H9 (cell line): ENCODE measurements around the gene ASCC1. TPM values are rescaled to one million over a fixed set of nuclear protein-coding genes. Genes with fewer than 3 reads are reported as not detected.

Source experiments
- DNase-seq: peaks from one replicate; pipeline ENCODE4 v3.0.0-alpha.2; 2017
- H2AFZ ChIP-seq: one replicate; pipeline ENCODE4 v1.6.1; 2013; ENCODE audit warnings: mild to moderate bottlenecking, low read length, control low read depth, moderate library complexity
- H2AK5ac ChIP-seq: 2 replicates; pipeline ENCODE4 v1.6.1; 2013; ENCODE audit warnings: low read length, control low read depth, mixed read lengths; ENCODE audit not compliant: insufficient read length
- H2BK120ac ChIP-seq: one replicate; pipeline ENCODE4 v1.6.1; 2013; ENCODE audit warnings: low read depth, mild to moderate bottlenecking, low read length, control low read depth, inconsistent platforms; ENCODE audit not compliant: poor library complexity, severe bottlenecking
- H2BK12ac ChIP-seq: 2 replicates; pipeline ENCODE4 v1.6.1; 2013; ENCODE audit warnings: low read length, control low read depth, mixed read lengths, low read depth; ENCODE audit not compliant: insufficient read length
- H2BK15ac ChIP-seq: 2 replicates; pipeline ENCODE4 v1.6.1; 2013; ENCODE audit warnings: low read depth, low read length, control low read depth
- H2BK20ac ChIP-seq: one replicate; pipeline ENCODE4 v1.6.1; 2013; ENCODE audit warnings: low read depth, mild to moderate bottlenecking, low read length, control low read depth, inconsistent platforms; ENCODE audit not compliant: poor library complexity, severe bottlenecking
- H2BK5ac ChIP-seq: 2 replicates; pipeline ENCODE4 v1.6.1; 2013; ENCODE audit warnings: low read length, control low read depth, mixed read lengths; ENCODE audit not compliant: insufficient read length
- H3K14ac ChIP-seq: 2 replicates; pipeline ENCODE4 v1.6.1; 2013; ENCODE audit warnings: low read length, control low read depth; ENCODE audit not compliant: insufficient read depth
- H3K18ac ChIP-seq: 2 replicates; pipeline ENCODE4 v1.6.1; 2013; ENCODE audit warnings: low read depth, mild to moderate bottlenecking, mixed read lengths, low read length, control low read depth; ENCODE audit not compliant: insufficient read length
- H3K23ac ChIP-seq: 2 replicates; pipeline ENCODE4 v1.6.1; 2013; ENCODE audit warnings: low read length, control low read depth, mixed read lengths, low read depth; ENCODE audit not compliant: insufficient read length
- H3K23me2 ChIP-seq: 2 replicates; pipeline ENCODE4 v1.6.1; 2013; ENCODE audit warnings: low read depth, mild to moderate bottlenecking, mixed read lengths, low read length, control low read depth; ENCODE audit not compliant: insufficient read length, poor library complexity, severe bottlenecking
- H3K27ac ChIP-seq: 2 replicates; pipeline ENCODE4 v1.5.1; 2013; ENCODE audit warnings: low read length, control low read depth, mixed read lengths, low read depth; ENCODE audit not compliant: insufficient read length
- H3K27me3 ChIP-seq: 2 replicates; pipeline ENCODE4 v1.6.1; 2013; ENCODE audit warnings: low read length, control low read depth, inconsistent platforms; ENCODE audit not compliant: insufficient read depth
- H3K4ac ChIP-seq: 2 replicates; pipeline ENCODE4 v1.6.1; 2013; ENCODE audit warnings: low read depth, mild to moderate bottlenecking, control low read depth, inconsistent platforms, low read length, moderate library complexity
- H3K4me1 ChIP-seq: 2 replicates; pipeline ENCODE4 v1.6.1; 2013; ENCODE audit warnings: low read length, control low read depth, inconsistent platforms; ENCODE audit not compliant: insufficient read depth
- H3K4me2 ChIP-seq: 2 replicates; pipeline ENCODE4 v1.6.1; 2013; ENCODE audit warnings: low read length, control low read depth, mixed read lengths; ENCODE audit not compliant: insufficient read length, insufficient read depth
- H3K56ac ChIP-seq: 2 replicates; pipeline ENCODE4 v1.6.1; 2013; ENCODE audit warnings: low read depth, mild to moderate bottlenecking, mixed read lengths, low read length, control low read depth; ENCODE audit not compliant: insufficient read length
- H3K79me1 ChIP-seq: 2 replicates; pipeline ENCODE4 v1.6.1; 2013; ENCODE audit warnings: low read depth, mild to moderate bottlenecking, moderate library complexity, low read length, control low read depth, inconsistent platforms; ENCODE audit not compliant: insufficient read depth, poor library complexity, severe bottlenecking
- H3K79me2 ChIP-seq: 2 replicates; pipeline ENCODE4 v1.6.1; 2013; ENCODE audit warnings: low read length, control low read depth, inconsistent platforms; ENCODE audit not compliant: insufficient read depth
- H3K9ac ChIP-seq: 2 replicates; pipeline ENCODE4 v1.6.1; 2013; ENCODE audit warnings: low read length, control low read depth, mixed read lengths; ENCODE audit not compliant: insufficient read length; ENCODE audit errors: extremely low read depth
- H3K9me3 ChIP-seq: one replicate; pipeline ENCODE4 v1.6.1; 2013; ENCODE audit warnings: low read depth, low read length, inconsistent platforms; ENCODE audit not compliant: control insufficient read depth
- H3T11ph ChIP-seq: one replicate; pipeline ENCODE4 v1.6.1; 2013; ENCODE audit warnings: mild to moderate bottlenecking, low read length, control low read depth, inconsistent platforms
- H4K20me1 ChIP-seq: one replicate; pipeline ENCODE4 v1.6.1; 2013; ENCODE audit not compliant: control insufficient read depth, insufficient read length, insufficient read depth
- H4K5ac ChIP-seq: 2 replicates; pipeline ENCODE4 v1.6.1; 2013; ENCODE audit warnings: low read depth, mild to moderate bottlenecking, mixed read lengths, low read length, control low read depth; ENCODE audit not compliant: insufficient read length
- H4K8ac ChIP-seq: replicated peaks from 2 replicates; pipeline ENCODE4 v1.6.1; 2013; ENCODE audit warnings: low read length, control low read depth, mixed read lengths, low read depth; ENCODE audit not compliant: insufficient read length
- H4K91ac ChIP-seq: 2 replicates; pipeline ENCODE4 v1.6.1; 2013; ENCODE audit warnings: low read depth, mild to moderate bottlenecking, moderate library complexity, mixed read lengths, low read length, control low read depth; ENCODE audit not compliant: insufficient read length
- H3K27ac Mint-ChIP-seq, 3 experiments: 2 replicates in 2 of 3; 3 replicates in 1 of 3; pipeline ENCODE4 v1.8.0; 2020 to 2021; ENCODE audit warnings: mixed read lengths in 3 of 3, mild to moderate bottlenecking in 1 of 3, moderate library complexity in 1 of 3
- H3K27me3 Mint-ChIP-seq: 2 replicates; pipeline ENCODE4 v1.8.0; 2021; ENCODE audit warnings: low read depth, mild to moderate bottlenecking, moderate library complexity, mixed read lengths
- H3K36me3 Mint-ChIP-seq, 3 experiments: 2 replicates in 2 of 3; 3 replicates in 1 of 3; pipeline ENCODE4 v1.8.0; 2020 to 2021; ENCODE audit warnings: low read depth in 3 of 3, mixed read lengths in 3 of 3; ENCODE audit not compliant: insufficient read depth in 1 of 3
- H3K4me1 Mint-ChIP-seq, 2 experiments: 2 replicates each; pipeline ENCODE4 v1.8.0; 2020; ENCODE audit warnings: mixed read lengths in 2 of 2
- H3K4me3 Mint-ChIP-seq, 2 experiments: 2 replicates in 1 of 2; 3 replicates in 1 of 2; pipeline ENCODE4 v1.8.0; 2020 to 2021; ENCODE audit warnings: mild to moderate bottlenecking in 2 of 2, mixed read lengths in 2 of 2, moderate library complexity in 1 of 2
- H3K9me3 Mint-ChIP-seq, 2 experiments: 2 replicates in 1 of 2; 3 replicates in 1 of 2; pipeline ENCODE4 v1.8.0; 2020; ENCODE audit warnings: mild to moderate bottlenecking in 2 of 2, mixed read lengths in 2 of 2, moderate library complexity in 1 of 2
- WGBS: extraction: QIAGEN DNeasy Blood & Tissue Kit; methylation state at CpG from one replicate; pipeline ENCODE4 v1.1.7; 2013; ENCODE audit warnings: missing lambda C conversion rate, low lambda C conversion rate, mixed read lengths; ENCODE audit not compliant: insufficient read length; ENCODE audit errors: extremely low coverage; 5-methylcytosine and 5-hydroxymethylcytosine counted together
- total RNA-seq: library from RNA; stranded (reverse); gene quantifications from 2 replicates; pipeline ENCODE4 v1.2.1, GENCODE V29; 2021
- TF ChIP-seq, protein P1 (sequence below): fragments of 200-600 bp; sonication (generic); conservative IDR thresholded peaks from 3 replicates; pipeline ENCODE4 v1.8.0; 2021; ENCODE audit warnings: antibody characterized with exemption, mild to moderate bottlenecking

Gene ASCC1
- total RNA-seq, 1 experiment from 2014 or later, result 41.2 TPM

DNA sequence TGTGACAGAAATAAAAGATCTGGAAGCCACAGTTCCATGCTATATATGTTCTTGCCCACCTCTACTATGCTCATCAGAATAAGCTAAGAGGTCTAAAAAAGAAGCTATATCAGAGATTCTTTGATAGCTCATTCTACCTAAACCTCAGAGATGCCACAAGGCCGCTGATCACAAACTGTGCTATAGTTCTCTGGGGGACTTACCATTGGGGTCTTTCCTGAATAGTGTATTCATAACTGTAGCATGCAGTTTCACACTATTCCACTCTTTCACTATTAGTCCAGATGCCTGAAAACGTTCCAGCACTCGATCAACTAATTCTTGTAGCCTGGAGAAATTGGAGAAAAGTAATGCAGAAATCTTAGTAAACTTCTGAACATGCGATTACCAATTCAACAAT, 83.2 kb downstream of the ASCC1 start:
- no peak overlapping the region for H3K27ac Mint-ChIP-seq
- H3K23ac ChIP-seq, result no peak overlapping the region
- no peaks in the 10 kb centered on the region for H3K9me3 ChIP-seq

More for the DNA sequence above, 83.2 kb downstream of the ASCC1 start:
- no peak overlapping the region for H4K91ac ChIP-seq
- no peaks in the 10 kb centered on the region for H3K4me1 ChIP-seq
- no peaks in the 10 kb centered on the region for H3K79me2 ChIP-seq
- H3K14ac ChIP-seq, result no peak overlapping the region
- no peak overlapping the region for H3K18ac ChIP-seq
- H2AK5ac ChIP-seq, result no peak overlapping the region
- no peaks in the 10 kb centered on the region for H3K27me3 ChIP-seq
- no peak overlapping the region for H2BK15ac ChIP-seq
- H2AFZ ChIP-seq, result no peak overlapping the region
- H4K20me1 ChIP-seq, result no peaks in the 10 kb centered on the region
- no peak overlapping the region for H3K4me3 Mint-ChIP-seq
- no peak overlapping the region for H3K4ac ChIP-seq
- no peaks in the 10 kb centered on the region for H3K27me3 Mint-ChIP-seq
- H3K4me1 Mint-ChIP-seq, result peaks cover 0 to 6% of the 10 kb centered on the region in 2 experiments; a peak in 1 of 4 replicates
- H3T11ph ChIP-seq, result no peak overlapping the region
- H3K4me2 ChIP-seq, result no peak overlapping the region
- H3K79me1 ChIP-seq, result no peaks in the 10 kb centered on the region
- H4K5ac ChIP-seq, result no peak overlapping the region
- no peak overlapping the region for H2BK20ac ChIP-seq
- H2BK120ac ChIP-seq, result no peak overlapping the region
- H2BK5ac ChIP-seq, result no peak overlapping the region
- peaks cover 0 to 7% of the 10 kb centered on the region in 2 experiments; a peak in 2 of 5 replicates for H3K9me3 Mint-ChIP-seq
- no peak overlapping the region for H2BK12ac ChIP-seq
- no peak overlapping the region for H3K9ac ChIP-seq
- H3K27ac ChIP-seq, result no peak overlapping the region
- DNase-seq, result no peak
- no peak overlapping the region for H3K56ac ChIP-seq
- no peaks in the 10 kb centered on the region for H3K23me2 ChIP-seq
- no CpG with 5 or more reads among the region's 4 CpGs for WGBS
- TF ChIP-seq, protein P1, sequence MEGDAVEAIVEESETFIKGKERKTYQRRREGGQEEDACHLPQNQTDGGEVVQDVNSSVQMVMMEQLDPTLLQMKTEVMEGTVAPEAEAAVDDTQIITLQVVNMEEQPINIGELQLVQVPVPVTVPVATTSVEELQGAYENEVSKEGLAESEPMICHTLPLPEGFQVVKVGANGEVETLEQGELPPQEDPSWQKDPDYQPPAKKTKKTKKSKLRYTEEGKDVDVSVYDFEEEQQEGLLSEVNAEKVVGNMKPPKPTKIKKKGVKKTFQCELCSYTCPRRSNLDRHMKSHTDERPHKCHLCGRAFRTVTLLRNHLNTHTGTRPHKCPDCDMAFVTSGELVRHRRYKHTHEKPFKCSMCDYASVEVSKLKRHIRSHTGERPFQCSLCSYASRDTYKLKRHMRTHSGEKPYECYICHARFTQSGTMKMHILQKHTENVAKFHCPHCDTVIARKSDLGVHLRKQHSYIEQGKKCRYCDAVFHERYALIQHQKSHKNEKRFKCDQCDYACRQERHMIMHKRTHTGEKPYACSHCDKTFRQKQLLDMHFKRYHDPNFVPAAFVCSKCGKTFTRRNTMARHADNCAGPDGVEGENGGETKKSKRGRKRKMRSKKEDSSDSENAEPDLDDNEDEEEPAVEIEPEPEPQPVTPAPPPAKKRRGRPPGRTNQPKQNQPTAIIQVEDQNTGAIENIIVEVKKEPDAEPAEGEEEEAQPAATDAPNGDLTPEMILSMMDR, result no peak
- no peak overlapping the region for H4K8ac ChIP-seq
- peaks cover 4 to 28% (median 7%) of the 10 kb centered on the region in 3 experiments for H3K36me3 Mint-ChIP-seq
